NB4 (cell line): ENCODE results near the gene MALRD1.
"Not testable (repeated sequence)": the region's sequence is repeated elsewhere in the genome, so short reads cannot be mapped to it uniquely, and the experiment has no call there.

ENCODE experiments used
- DNase-seq: peaks from one replicate; pipeline ENCODE4 v3.0.0; 2010; ENCODE audit warnings: low read depth
- H3K4me3 ChIP-seq: one replicate; pipeline ENCODE4 v1.5.1; 2011; ENCODE audit warnings: mild to moderate bottlenecking, low read depth, low read length, moderate library complexity
- CTCF ChIP-seq: IDR thresholded peaks from one replicate; pipeline ENCODE4 v1.5.1; 2012; ENCODE audit warnings: low read depth, low read length
- MAX ChIP-seq: IDR thresholded peaks from 2 replicates; pipeline ENCODE4 v1.6.1; 2011; ENCODE audit warnings: low read depth, low read length
- MYC ChIP-seq: IDR thresholded peaks from 2 replicates; pipeline ENCODE4 v1.6.1; 2011; ENCODE audit warnings: low read depth, low read length
- POLR2A ChIP-seq: IDR thresholded peaks from 2 replicates; pipeline ENCODE4 v1.6.1; 2011; ENCODE audit warnings: mild to moderate bottlenecking; ENCODE audit not compliant: insufficient read length; ENCODE audit errors: extremely low read depth

The MALRD1 gene

GRCh38 chr10:19728964-19729363 lies 680.4 kb downstream of the MALRD1 start:
- DNase-seq, result no peak
- TF ChIP-seq MYC (no peak), MAX (no peak), CTCF (no peak), POLR2A (no peak)
- H3K4me3 ChIP-seq, result no peak overlapping the region

- no peak overlapping the region for H3K4me3 ChIP-seq
- DNase-seq, result no peak
- no peak for TF ChIP-seq MAX
- TF ChIP-seq POLR2A, result no peak
- TF ChIP-seq MYC, result no peak
- no peak for TF ChIP-seq CTCF
Measured at GRCh38 chr10:19730167-19730906, 681.7 kb downstream of the MALRD1 start.

- no peak overlapping the region for H3K4me3 ChIP-seq
- TF ChIP-seq MYC (no peak), MAX (no peak), POLR2A (no peak), CTCF (no peak)
- DNase-seq, result no peak
Measured at GRCh38 chr10:19730907-19731217, 682.3 kb downstream of the MALRD1 start.

- no peak overlapping the region for H3K4me3 ChIP-seq
- TF ChIP-seq MAX (no peak), POLR2A (no peak), MYC (no peak), CTCF (no peak)
- no peak for DNase-seq
Measured at GRCh38 chr10:19731560-19731959, 683.0 kb downstream of the MALRD1 start.

GRCh38 chr10:19738440-19738839 lies 689.8 kb downstream of the MALRD1 start:
- no peak for DNase-seq
- H3K4me3 ChIP-seq, result no peak overlapping the region
- TF ChIP-seq MAX, result no peak
- no peak for TF ChIP-seq MYC
- no peak for TF ChIP-seq POLR2A
- no peak for TF ChIP-seq CTCF

- not testable (repeated sequence) for H3K4me3 ChIP-seq, DNase-seq
Measured at GRCh38 chr10:19739232-19739631, 690.6 kb downstream of the MALRD1 start.

- DNase-seq, H3K4me3 ChIP-seq: not testable (repeated sequence)
Measured at GRCh38 chr10:19742144-19742543, 693.5 kb downstream of the MALRD1 start.
